SKM-1 treated with dmso at 0.1 percent for 144 hours (cell line): ENCODE data around the gene RAG1.
"Not testable (repeated sequence)": the region's sequence is repeated elsewhere in the genome, so short reads cannot be mapped to it uniquely, and the experiment has no call there.

Experiments
- DNase-seq: peaks from one replicate; lab custom pipeline; 2025; ENCODE audit not compliant: unreplicated experiment; lab: John Stamatoyannopoulos, UW

Gene RAG1

GRCh38 chr11:36567694-36568093 lies at the start of gene RAG1:
TSS of gene RAG1 (plus strand) at chr11:36568007. CDS start at chr11:36573305, 5,298 bp downstream.
- DNase-seq = no peak

- DNase-seq = no peak
These were observed 37.0 kb upstream of the RAG1 start for GRCh38 chr11:36530840-36531239.

- DNase-seq = peak; percentile 70
These were observed 34.7 kb upstream of the RAG1 start for GRCh38 chr11:36532941-36533601.

GRCh38 chr11:36534276-36534840 lies 33.4 kb upstream of the RAG1 start:
- peak; percentile 63 for DNase-seq

GRCh38 chr11:36540998-36541397 lies 26.8 kb upstream of the RAG1 start:
- no peak for DNase-seq

GRCh38 chr11:36550385-36551115 lies 17.3 kb upstream of the RAG1 start:
- DNase-seq = no peak

GRCh38 chr11:36557390-36557789 lies 10.4 kb upstream of the RAG1 start:
- not testable (repeated sequence) for DNase-seq

GRCh38 chr11:36557991-36558390 lies 9.8 kb upstream of the RAG1 start:
- no peak for DNase-seq

- DNase-seq = no peak
These were observed 9.0 kb upstream of the RAG1 start for GRCh38 chr11:36558571-36559413.

- peak; percentile 72 for DNase-seq
These were observed 3.3 kb upstream of the RAG1 start for GRCh38 chr11:36564376-36565030.

- DNase-seq = no peak
These were observed 2.7 kb upstream of the RAG1 start for GRCh38 chr11:36565031-36565610.

GRCh38 chr11:36566407-36567053 lies 1.3 kb upstream of the RAG1 start:
- DNase-seq = no peak

- no peak for DNase-seq
These were observed 1.3 kb downstream of the RAG1 start for GRCh38 chr11:36569095-36569494.

- no peak for DNase-seq
These were observed 6.7 kb downstream of the RAG1 start for GRCh38 chr11:36574486-36574885.

GRCh38 chr11:36577373-36577772 lies 9.6 kb downstream of the RAG1 start:
- no peak for DNase-seq

- no peak for DNase-seq
These were observed 10.1 kb downstream of the RAG1 start for GRCh38 chr11:36577859-36578258.

GRCh38 chr11:36578458-36578857 lies 10.7 kb downstream of the RAG1 start:
- no peak for DNase-seq

GRCh38 chr11:36581536-36581935 lies 13.7 kb downstream of the RAG1 start:
- no peak for DNase-seq

GRCh38 chr11:36583667-36584066 lies 15.9 kb downstream of the RAG1 start:
- no peak for DNase-seq

GRCh38 chr11:36586543-36586942 lies 18.7 kb downstream of the RAG1 start:
- no peak for DNase-seq
